IPS-18a (cell line): ENCODE measurements around the gene SNORC.
"Not testable (repeated sequence)": the region's sequence is repeated elsewhere in the genome, so short reads cannot be mapped to it uniquely, and the experiment has no call there.

Experiments used
- H3K27ac ChIP-seq: one replicate; pipeline ENCODE4 v1.5.1; 2013; ENCODE audit warnings: low read length
- H3K27me3 ChIP-seq: one replicate; pipeline ENCODE4 v1.6.1; 2013; ENCODE audit warnings: mild to moderate bottlenecking, low read length; ENCODE audit not compliant: control insufficient read depth, insufficient read depth
- H3K36me3 ChIP-seq: one replicate; pipeline ENCODE4 v1.6.1; 2013; ENCODE audit warnings: low read depth, low read length; ENCODE audit not compliant: control insufficient read depth
- H3K4me1 ChIP-seq: one replicate; pipeline ENCODE4 v1.6.1; 2013; ENCODE audit warnings: low read depth, low read length; ENCODE audit not compliant: control insufficient read depth
- H3K4me3 ChIP-seq: one replicate; pipeline ENCODE4 v1.5.1; 2013; ENCODE audit warnings: low read length
- H3K9ac ChIP-seq: one replicate; pipeline ENCODE4 v1.6.1; 2013; ENCODE audit warnings: mild to moderate bottlenecking, low read length, moderate library complexity
- H3K9me3 ChIP-seq: one replicate; pipeline ENCODE4 v1.6.1; 2013; ENCODE audit warnings: low read depth, low read length; ENCODE audit not compliant: control insufficient read depth

The SNORC gene

DNA sequence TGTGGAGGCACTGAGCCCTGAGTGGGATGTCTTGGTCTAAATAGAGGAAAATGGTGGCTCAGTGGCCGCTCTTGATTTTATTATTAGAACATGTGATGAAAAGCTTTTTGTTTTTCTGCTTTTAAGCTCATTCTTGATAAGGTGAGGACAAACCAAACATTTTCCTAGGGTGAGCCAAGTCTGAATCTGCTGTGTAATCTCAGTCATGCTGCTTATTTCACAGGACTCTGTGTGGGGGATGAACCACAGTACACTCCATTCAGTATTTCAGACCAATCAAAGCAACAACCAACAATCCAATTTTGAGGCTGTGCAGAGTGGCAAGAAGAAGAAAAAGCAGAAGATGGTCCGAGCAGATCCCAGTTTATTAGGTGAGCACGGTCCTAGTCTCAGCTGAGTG, 20.0 kb upstream of the SNORC start:
- no peak overlapping the region for H3K9ac ChIP-seq
- H3K36me3 ChIP-seq = peaks cover 59% of the 10 kb centered on the region
- no peak overlapping the region for H3K4me3 ChIP-seq

DNA sequence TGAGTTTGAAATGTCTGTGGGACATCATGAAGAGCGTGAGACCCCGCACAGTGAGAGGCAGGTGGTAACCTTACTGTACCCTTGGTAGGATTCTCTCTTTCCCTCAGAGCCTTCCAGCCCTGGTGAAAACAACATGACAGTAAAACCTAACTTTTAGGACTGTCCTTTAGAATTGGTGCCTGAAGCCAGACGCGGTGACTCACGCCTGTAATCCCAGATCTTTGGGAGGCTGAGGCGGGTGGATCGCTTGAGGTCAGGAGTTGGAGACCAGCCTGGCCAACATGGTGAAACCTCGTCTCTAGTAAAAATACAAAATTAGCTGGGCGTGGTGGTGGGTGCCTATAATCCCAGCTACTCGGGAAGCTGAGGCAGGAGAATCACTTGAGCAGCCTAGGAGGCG, 18.0 kb upstream of the SNORC start:
- H3K9ac ChIP-seq, H3K27ac ChIP-seq, H3K27me3 ChIP-seq, H3K9me3 ChIP-seq, H3K4me3 ChIP-seq, H3K4me1 ChIP-seq: not testable (repeated sequence)
- peaks cover 58% of the 10 kb centered on the region for H3K36me3 ChIP-seq

More for the DNA sequence above, 20.0 kb upstream of the SNORC start:
- H3K4me1 ChIP-seq = no peaks in the 10 kb centered on the region
- no peaks in the 10 kb centered on the region for H3K27me3 ChIP-seq
- no peak overlapping the region for H3K27ac ChIP-seq
- H3K9me3 ChIP-seq = no peaks in the 10 kb centered on the region

DNA sequence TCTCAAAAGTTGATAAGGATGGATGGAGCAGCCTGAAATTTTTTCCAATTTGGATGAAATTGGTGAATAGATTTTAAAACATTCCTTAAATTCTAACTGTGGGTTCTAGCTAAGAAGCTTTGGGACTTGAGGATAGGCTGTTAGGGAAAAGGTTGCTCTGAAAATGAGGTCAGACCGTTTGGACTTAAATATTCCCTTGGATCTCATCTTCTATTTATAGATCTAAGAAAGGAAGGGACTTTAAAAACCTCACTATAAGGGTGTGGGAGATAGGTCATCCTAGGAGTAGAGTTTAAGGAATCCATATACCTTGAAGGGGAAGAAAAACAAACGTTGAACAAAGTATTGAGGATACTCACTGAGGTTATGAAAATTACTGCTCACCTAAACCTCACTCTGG, 17.4 kb upstream of the SNORC start:
- Histone ChIP-seq H3K9ac (no peak overlapping the region), H3K36me3 (peaks cover 58% of the 10 kb centered on the region), H3K27ac (no peak overlapping the region), H3K27me3 (no peaks in the 10 kb centered on the region), H3K9me3 (no peaks in the 10 kb centered on the region), H3K4me1 (no peaks in the 10 kb centered on the region), H3K4me3 (no peak overlapping the region)

DNA sequence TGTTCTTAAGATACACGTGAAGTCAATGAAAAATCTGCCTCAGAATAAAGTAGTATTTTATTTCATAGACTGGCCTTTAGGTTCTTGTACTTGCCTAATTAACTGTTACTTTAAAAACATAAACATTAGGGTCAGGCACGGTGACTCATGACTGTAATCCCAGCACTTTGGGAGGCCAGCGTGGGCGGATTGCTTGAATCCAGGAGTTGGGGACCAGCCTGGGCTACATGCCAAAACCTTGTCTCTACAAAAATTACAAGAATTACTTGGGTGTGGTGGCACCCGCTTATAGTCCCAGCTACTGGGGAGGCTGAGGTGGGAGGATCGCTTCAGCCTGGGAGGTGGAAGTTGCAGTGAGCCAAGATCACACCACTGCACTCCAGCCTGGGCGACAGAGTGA, 16.0 kb upstream of the SNORC start:
- Histone ChIP-seq H3K27ac (no peak overlapping the region), H3K9ac (no peak overlapping the region), H3K4me1 (no peaks in the 10 kb centered on the region), H3K9me3 (no peaks in the 10 kb centered on the region), H3K4me3 (no peak overlapping the region), H3K36me3 (peaks cover 56% of the 10 kb centered on the region), H3K27me3 (no peaks in the 10 kb centered on the region)

DNA sequence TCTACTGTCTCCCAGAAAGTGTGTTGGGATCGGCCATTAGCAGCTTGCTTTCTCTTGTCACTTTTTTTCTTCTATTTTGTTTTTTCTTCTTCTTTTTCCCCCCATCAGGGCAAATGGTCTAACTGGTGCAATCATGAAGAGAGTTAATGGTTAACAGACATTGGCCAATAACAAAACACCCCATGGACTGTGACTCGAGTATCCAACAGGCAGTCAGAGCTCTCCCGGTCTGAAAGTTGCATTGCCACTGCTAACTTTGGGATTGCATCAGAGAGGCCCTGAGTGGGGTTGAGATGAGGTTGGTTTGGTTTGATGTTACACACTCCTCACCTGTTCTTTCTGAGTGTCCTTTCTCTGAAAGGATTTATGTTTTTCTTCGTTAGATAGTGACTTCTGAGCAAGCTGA, 12.9 kb upstream of the SNORC start:
- no peak overlapping the region for H3K4me3 ChIP-seq
- no peaks in the 10 kb centered on the region for H3K27me3 ChIP-seq
- no peaks in the 10 kb centered on the region for H3K9me3 ChIP-seq
- H3K9ac ChIP-seq = no peak overlapping the region
- H3K27ac ChIP-seq = no peak overlapping the region
- no peaks in the 10 kb centered on the region for H3K4me1 ChIP-seq
- peaks cover 34% of the 10 kb centered on the region for H3K36me3 ChIP-seq

DNA sequence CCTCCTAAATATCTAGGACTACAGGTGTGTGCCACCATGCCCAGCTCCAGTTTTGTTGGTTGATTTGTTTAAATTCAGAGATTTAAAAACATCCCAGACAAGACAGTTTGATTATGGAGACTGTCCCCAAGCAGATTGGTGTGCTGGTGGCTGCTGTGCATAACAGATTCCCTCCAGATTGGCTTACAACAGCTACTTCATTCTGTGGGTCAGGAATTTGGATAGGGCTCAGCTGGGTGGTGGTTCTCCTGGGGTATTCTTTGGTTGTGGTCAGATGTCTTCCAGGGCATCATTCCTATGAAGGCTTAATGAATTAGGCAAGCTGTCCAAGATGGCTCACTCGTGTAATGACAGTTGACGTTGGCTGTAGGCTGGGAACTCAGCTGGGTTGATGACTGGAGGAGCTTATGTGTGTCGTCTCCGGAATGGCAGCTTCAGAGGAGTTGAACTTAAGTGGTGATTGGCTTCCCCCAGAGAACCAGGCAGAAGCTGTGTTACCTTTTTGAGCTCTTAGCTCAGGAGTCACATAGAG, 10.6 kb upstream of the SNORC start:
- H3K9ac ChIP-seq = no peak overlapping the region

DNA sequence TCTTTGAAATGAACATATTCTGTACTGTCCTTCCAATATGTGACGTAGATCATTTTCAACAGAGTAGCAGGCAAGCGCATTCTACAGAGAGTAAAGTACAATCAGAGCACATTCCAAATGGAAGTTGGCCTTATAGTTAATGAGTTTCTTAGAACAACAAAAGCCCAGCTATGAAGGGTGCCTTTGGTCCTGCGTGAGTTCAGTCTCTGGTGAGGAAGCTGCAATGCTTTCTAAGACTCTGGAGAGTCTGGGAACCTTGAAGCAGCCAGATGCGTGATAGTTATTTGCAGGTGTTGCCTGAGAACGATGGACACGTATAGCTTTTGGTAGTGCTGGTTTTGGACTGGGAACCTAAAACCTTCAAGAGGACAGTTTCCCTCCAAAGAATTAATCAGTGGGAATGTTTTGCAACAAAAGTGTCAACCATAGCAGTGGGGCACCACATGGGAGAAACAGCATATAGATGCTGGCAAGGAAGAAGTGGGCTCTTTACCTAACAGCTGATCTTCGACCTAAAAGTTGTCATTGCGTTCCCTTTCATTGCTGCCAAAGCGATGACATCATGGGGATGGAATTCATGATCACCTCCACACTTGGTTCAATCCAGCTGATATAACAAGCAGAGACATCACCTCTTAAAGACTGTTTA, 9.3 kb upstream of the SNORC start:
- Histone ChIP-seq H3K27me3 (no peaks in the 10 kb centered on the region), H3K9ac (no peak overlapping the region), H3K4me1 (no peaks in the 10 kb centered on the region), H3K36me3 (peaks cover 30% of the 10 kb centered on the region), H3K4me3 (no peak overlapping the region), H3K9me3 (no peaks in the 10 kb centered on the region), H3K27ac (no peak overlapping the region)

More for the DNA sequence above, 10.6 kb upstream of the SNORC start:
- Histone ChIP-seq H3K4me1 (no peaks in the 10 kb centered on the region), H3K27ac (no peak overlapping the region), H3K27me3 (no peaks in the 10 kb centered on the region), H3K4me3 (no peak overlapping the region), H3K36me3 (peaks cover 34% of the 10 kb centered on the region), H3K9me3 (no peaks in the 10 kb centered on the region)

DNA sequence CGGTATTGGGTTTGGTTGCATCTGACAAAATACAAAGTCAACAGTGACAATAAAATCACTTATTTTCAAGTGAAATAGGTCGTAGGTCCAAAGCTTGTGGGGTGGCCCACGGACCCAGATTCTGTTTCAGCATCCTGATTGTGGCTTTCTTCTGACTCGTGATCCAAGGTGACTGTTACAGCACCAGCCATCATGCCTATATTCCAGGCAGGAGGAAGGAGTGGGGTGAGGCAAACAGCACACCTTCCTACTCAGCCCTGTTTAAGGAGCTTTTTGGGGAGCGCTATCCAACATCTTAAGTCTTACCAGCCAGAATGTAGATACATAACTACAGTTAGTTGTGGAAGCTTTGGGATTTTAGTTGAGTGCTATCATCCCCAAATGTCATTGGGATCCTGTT, 8.7 kb upstream of the SNORC start:
- Histone ChIP-seq H3K36me3 (peaks cover 24% of the 10 kb centered on the region), H3K27ac (no peak overlapping the region), H3K9me3 (no peaks in the 10 kb centered on the region), H3K9ac (no peak overlapping the region), H3K27me3 (no peaks in the 10 kb centered on the region), H3K4me3 (no peak overlapping the region), H3K4me1 (no peaks in the 10 kb centered on the region)

DNA sequence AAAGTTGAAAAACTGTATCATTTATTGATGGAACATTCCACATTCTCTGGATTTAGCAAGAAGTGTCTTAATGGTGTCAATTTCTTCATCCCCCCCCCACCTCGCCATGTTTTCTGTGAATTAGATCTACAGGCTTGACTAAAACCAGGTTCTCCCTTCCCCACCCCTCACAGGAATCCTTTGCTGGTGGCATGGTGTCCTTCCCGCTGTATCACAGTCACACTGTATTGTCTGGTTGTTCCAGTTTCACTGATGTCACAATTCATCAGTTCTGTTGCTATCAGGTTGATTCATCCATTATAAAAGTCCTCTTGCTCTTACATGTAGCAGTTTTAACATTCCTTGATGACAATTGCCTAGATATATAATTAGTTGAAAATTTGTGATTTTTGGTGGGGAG, 6.1 kb upstream of the SNORC start:
- H3K9ac ChIP-seq = no peak overlapping the region
- no peaks in the 10 kb centered on the region for H3K9me3 ChIP-seq
- H3K27ac ChIP-seq = no peak overlapping the region
- no peak overlapping the region for H3K4me3 ChIP-seq
- no peaks in the 10 kb centered on the region for H3K36me3 ChIP-seq
- no peaks in the 10 kb centered on the region for H3K27me3 ChIP-seq
- no peaks in the 10 kb centered on the region for H3K4me1 ChIP-seq

DNA sequence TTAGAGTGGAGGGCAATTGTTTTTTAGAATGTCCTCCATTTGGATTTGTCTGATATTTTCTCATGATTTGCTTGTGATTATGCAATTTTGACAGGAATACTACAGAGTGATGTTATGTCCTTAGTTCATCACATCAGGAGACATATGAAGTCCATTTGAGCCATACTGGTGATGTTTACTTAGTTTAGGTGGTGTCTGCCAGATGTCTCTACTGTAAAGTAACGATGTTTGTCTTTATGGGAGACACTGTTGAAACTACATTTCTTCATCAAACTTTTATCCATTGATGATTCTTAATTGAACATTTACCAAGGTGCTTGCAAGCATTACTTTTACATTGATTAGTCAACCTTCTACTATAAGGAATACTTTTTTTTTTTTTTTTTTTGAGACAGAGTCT, 4.9 kb upstream of the SNORC start:
- Histone ChIP-seq H3K4me3 (no peak overlapping the region), H3K4me1 (no peaks in the 10 kb centered on the region), H3K27ac (no peak overlapping the region), H3K27me3 (no peaks in the 10 kb centered on the region), H3K9ac (no peak overlapping the region), H3K36me3 (no peaks in the 10 kb centered on the region), H3K9me3 (no peaks in the 10 kb centered on the region)

DNA sequence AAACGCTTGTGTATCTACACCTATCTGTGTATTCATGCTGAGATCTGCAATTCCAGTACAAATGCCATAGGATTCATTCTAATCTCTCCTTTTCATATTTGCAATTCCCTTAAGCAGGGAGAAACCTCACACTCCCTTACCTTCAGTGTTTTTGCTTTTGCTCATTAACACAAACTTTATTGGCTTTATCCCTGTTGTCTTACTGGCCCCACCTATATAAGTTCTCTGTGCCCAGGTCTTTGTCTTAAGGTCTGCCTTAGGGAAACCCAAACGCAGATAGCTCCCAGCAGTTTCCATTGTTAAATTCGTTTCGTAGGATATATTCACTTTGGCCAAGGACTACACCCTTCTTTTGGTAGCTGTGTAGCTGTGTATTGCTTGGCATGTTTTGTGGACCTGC, 4.0 kb upstream of the SNORC start:
- no peaks in the 10 kb centered on the region for H3K4me1 ChIP-seq
- H3K27ac ChIP-seq = no peak overlapping the region
- H3K9me3 ChIP-seq = no peaks in the 10 kb centered on the region

More for the DNA sequence above, 4.0 kb upstream of the SNORC start:
- Histone ChIP-seq H3K4me3 (no peak overlapping the region), H3K27me3 (no peaks in the 10 kb centered on the region), H3K9ac (no peak overlapping the region), H3K36me3 (no peaks in the 10 kb centered on the region)
